Coronary artery (tissue), 2 donors: ENCODE results near the gene CCSER1.

Experiments used
- DNase-seq: peaks from one replicate; pipeline ENCODE4 v3.0.0-alpha.2; 2017; ENCODE audit warnings: low spot score
- H3K27ac ChIP-seq, 2 donors: fragments of 200-600 bp; sonication (generic); one replicate each; pipeline ENCODE4 v1.5.1; 2016 to 2019
- H3K4me3 ChIP-seq: fragments of 200-600 bp; sonication (generic); 2 replicates; pipeline ENCODE4 v1.5.1; 2016; ENCODE audit warnings: mild to moderate bottlenecking, moderate library complexity
- CTCF ChIP-seq: fragments of 200-600 bp; sonication (generic); IDR thresholded peaks from one replicate; pipeline ENCODE4 v1.5.1; 2019; ENCODE audit warnings: antibody characterized with exemption

Gene CCSER1

GRCh38 chr4:90444904-90445303 is 317.7 kb downstream of the CCSER1 start:
- no peak for DNase-seq
- Histone ChIP-seq H3K4me3 (no peak overlapping the region), H3K27ac (no peak overlapping the region)
- TF ChIP-seq CTCF: no peak

DNA sequence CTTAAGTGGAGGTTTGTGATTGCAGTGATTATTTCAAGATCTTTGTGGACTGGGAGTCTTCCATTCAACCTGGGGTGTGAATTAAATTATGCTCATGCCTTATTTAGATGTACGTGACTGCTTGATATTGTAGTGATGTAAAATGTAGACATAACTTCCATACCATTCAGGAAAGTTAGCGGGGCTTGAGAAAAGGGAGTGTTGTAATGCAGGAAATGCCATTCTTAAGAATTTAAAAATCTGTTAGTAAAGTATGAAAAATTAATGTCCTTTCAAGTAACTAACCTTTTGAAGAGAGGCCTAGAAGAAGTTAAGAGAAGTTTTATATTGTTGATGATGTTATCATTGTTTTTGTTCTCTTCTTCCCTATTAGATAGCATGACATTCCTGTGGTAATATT is 318.2 kb downstream of the CCSER1 start:
- Histone ChIP-seq H3K4me3 (no peak overlapping the region), H3K27ac (no peak overlapping the region)
- no peak for TF ChIP-seq CTCF
- DNase-seq: no peak

- Histone ChIP-seq H3K27ac (no peak overlapping the region), H3K4me3 (no peak overlapping the region)
- DNase-seq: no peak
- no peak for TF ChIP-seq CTCF
Measured at GRCh38 chr4:90449626-90450025, 322.4 kb downstream of the CCSER1 start.

DNA sequence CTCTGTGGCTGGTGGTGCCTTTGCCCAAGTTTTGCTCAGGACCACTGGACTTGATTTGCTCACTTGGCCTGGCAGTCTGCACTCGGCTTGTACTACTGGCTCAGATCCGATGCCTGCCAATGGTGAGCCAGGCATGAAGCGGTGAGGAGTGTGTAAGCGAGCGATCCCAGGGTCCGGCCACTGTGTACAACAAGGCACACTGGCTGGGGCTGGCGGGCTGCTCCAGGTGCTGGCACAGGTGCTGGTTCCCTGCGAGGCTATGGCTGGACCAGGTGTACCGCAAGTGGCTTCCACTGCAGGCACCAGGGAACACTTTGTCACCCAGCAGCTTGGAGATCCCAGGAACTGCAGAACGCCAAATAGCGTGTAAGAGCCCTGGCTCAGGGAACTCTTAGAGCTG is 329.7 kb downstream of the CCSER1 start:
- H3K4me3 ChIP-seq: no peak overlapping the region
- no peak for DNase-seq
- no peak for TF ChIP-seq CTCF

DNA sequence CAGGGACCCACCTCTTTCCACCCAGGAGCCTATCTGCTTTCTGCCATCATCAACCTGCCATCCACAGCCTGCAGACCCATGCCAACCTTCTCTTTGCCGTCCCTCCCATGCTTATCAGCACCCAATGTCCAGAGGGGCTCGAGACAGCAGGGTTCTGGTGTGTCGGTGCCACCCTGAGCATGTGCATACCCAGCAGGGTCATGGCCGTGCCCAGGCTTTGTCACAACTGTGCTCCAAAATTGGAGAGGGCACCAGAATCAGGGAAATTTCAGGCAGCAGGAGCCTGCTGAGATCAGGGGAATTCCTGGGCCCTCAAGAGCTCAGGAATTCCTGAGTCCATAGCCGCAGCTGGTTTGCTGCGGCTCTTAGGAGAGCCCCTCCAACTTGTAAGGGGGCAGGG is 330.6 kb downstream of the CCSER1 start:
- Histone ChIP-seq H3K27ac (no peak overlapping the region), H3K4me3 (no peak overlapping the region)
- no peak for TF ChIP-seq CTCF
- no peak for DNase-seq

More for the DNA sequence above, 329.7 kb downstream of the CCSER1 start:
- no peak overlapping the region for H3K27ac ChIP-seq

DNA sequence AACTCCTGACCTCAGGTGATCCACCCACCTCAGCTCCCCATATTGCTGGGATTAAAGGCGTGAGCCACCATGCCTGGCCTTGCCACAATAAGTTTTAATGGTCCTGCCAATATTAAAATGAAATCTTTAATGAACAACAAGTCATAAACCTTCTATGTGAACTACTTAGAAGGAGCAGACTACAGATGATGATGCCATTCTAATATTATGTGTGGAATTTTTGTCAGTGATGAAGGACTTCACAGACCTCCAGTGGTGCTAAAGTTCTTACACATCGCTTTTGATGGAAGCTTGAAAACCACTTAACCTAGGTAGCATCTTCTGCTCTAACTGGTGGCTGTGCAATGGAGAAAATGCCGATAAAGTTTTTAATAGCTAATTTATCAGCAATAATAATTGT is 331.4 kb downstream of the CCSER1 start:
- Histone ChIP-seq H3K27ac (no peak overlapping the region), H3K4me3 (no peak overlapping the region)
- DNase-seq: no peak
- no peak for TF ChIP-seq CTCF

GRCh38 chr4:90474484-90474883 is 347.3 kb downstream of the CCSER1 start:
- H3K4me3 ChIP-seq: no peak overlapping the region
- no peak for TF ChIP-seq CTCF
- no peak overlapping the region for H3K27ac ChIP-seq
- no peak for DNase-seq
